Measurements from ENCODE around the gene ACBD4. TPM values are rescaled to one million over a fixed set of nuclear protein-coding genes. Genes with fewer than 3 reads are reported as not detected.

Gene ACBD4
- total and polyA plus RNA-seq, 2 of the 4 experiments (the other 2 are of a cell fraction): 2.3 to 5.7 TPM

- no peaks in the 10 kb centered on the region for H3K9me1 ChIP-seq (ENCODE audit: insufficient read depth, low read length)
- no peak overlapping the region for H4K8ac ChIP-seq (ENCODE audit: low read depth in 2 of 2, low read length in 2 of 2)
- intact Hi-C loops (cut with micrococcal nuclease): no loop called here
- CTCF ChIA-PET: interaction anchor here (1.1 kb wide), 1 partner anchor 10 kb away, joined by 6 read pairs; no protein-coding TSS in a partner anchor
- H3K4me2 ChIP-seq (ENCODE audit: low read depth, low read length): no peak overlapping the region
- TF ChIP-seq NFE2L2 (IDR thresholded peaks at IDR 0.05; ENCODE audit: low read depth, low read length) (no peak), CEBPB (IDR thresholded peaks at IDR 0.05; ENCODE audit: low read depth, low read length) (no peak), RFX5 (IDR thresholded peaks at IDR 0.05; ENCODE audit: low read depth, low read length) (no peak), RCOR1 (IDR thresholded peaks at IDR 0.05; ENCODE audit: insufficient replicate concordance, low read length) (no peak), MXI1 (IDR thresholded peaks at IDR 0.05; ENCODE audit: borderline replicate concordance, low read depth, low read length) (no peak), BHLHE40 (IDR thresholded peaks at IDR 0.05; ENCODE audit: low read depth, low read length) (no peak), RAD21 (IDR thresholded peaks at IDR 0.05; ENCODE audit: low read length) (no peak), MAFK (IDR thresholded peaks at IDR 0.05; ENCODE audit: low read depth, low read length) (no peak), FOS (IDR thresholded peaks at IDR 0.05; ENCODE audit: low read depth, low read length) (no peak)
- 98% methylated on average over 6 of the region's 6 CpGs; no CpG with 5 or more reads in 1 of the 2 experiments for WGBS, 2 experiments (ENCODE audit: extremely low coverage in 2 of 2, insufficient read length in 1 of 2)
- no peak overlapping the region for H2AK9ac ChIP-seq (replicated peaks; ENCODE audit: low read depth, low read length, poor library complexity)
- H2AFZ ChIP-seq (replicated peaks; ENCODE audit: low read length, poor library complexity): no peak overlapping the region
- H3K36me3 ChIP-seq (ENCODE audit: control insufficient read depth, insufficient read depth, low read length): peaks cover 81% of the 10 kb centered on the region
- in situ Hi-C loops (cut with MboI; ENCODE audit: low sequenced_read_pairs): no loop called here
- H3K23ac ChIP-seq (ENCODE audit: low read depth, low read length): no peak overlapping the region
- BruUV-seq (replicated peaks): no TSS peak
- no peak overlapping the region for H3K4ac ChIP-seq (ENCODE audit: low read depth, low read length)
- no peak overlapping the region for H2BK5ac ChIP-seq (ENCODE audit: low read depth, low read length, poor library complexity, severe bottlenecking)
- H3K4me3 ChIP-seq (ENCODE audit: insufficient read depth, low read depth, low read length): no peak overlapping the region
- no peak overlapping the region for H3K18ac ChIP-seq (ENCODE audit: low read depth, low read length)
- H3K9ac ChIP-seq (ENCODE audit: low read depth, low read length): no peak overlapping the region
- H2BK15ac ChIP-seq (ENCODE audit: low read depth, low read length): no peak overlapping the region
- no peak overlapping the region for H2AK5ac ChIP-seq (ENCODE audit: low read depth, low read length)
- H2BK20ac ChIP-seq (ENCODE audit: low read depth, low read length): no peak overlapping the region
- no peak overlapping the region for H4K91ac ChIP-seq (ENCODE audit: insufficient read depth, low read depth, low read length)
- no peak overlapping the region for H3K56ac ChIP-seq (ENCODE audit: extremely low read depth, insufficient read depth, low read length)
- dilution Hi-C loops (cut with HindIII; ENCODE audit: low sequenced_read_pairs, unreplicated experiment): no loop called here
- H2BK120ac ChIP-seq (ENCODE audit: low read depth, low read length): no peak overlapping the region
- POLR2A ChIA-PET (ENCODE audit: unreplicated experiment): no interaction called here
- H3K14ac ChIP-seq (replicated peaks; ENCODE audit: low read depth, low read length): no peak overlapping the region
- no peak overlapping the region for H4K5ac ChIP-seq (ENCODE audit: low read depth, low read length)
- peaks cover 13% of the 10 kb centered on the region for H4K20me1 ChIP-seq (ENCODE audit: insufficient read depth, low read length)
- no peak for ATAC-seq (ENCODE audit: low read depth)
- no peaks in the 10 kb centered on the region for H3K9me3 ChIP-seq (ENCODE audit: control insufficient read depth, insufficient read depth, low read length)
- H3K4me1 ChIP-seq (ENCODE audit: control insufficient read depth, insufficient read depth, low read length): no peaks in the 10 kb centered on the region
- peaks cover 4 to 39% of the 10 kb centered on the region in 2 experiments; a peak in 2 of 4 replicates for H3K79me1 ChIP-seq (ENCODE audit: low read depth in 1 of 2, low read length in 2 of 2)
- H3K27ac ChIP-seq (ENCODE audit: insufficient read depth, low read length): no peak overlapping the region
- DNase-seq: no peak
- no peaks in the 10 kb centered on the region for H3K27me3 ChIP-seq (ENCODE audit: control insufficient read depth, insufficient read depth, low read length)
Observed at GRCh38 chr17:45104497-45104896, 31.0 kb upstream of the ACBD4 start.

Data from IMR-90 (cell line).